22Rv1 (cell line): ENCODE measurements around the gene CUEDC1.

Experiments used
- CTCF ChIP-seq: fragments of 450-650 bp; IDR thresholded peaks from 2 replicates; pipeline ENCODE4 v1.5.1; 2017; ENCODE audit warnings: mild to moderate bottlenecking
- ZFX ChIP-seq: fragments of 450-650 bp; IDR thresholded peaks from 2 replicates; pipeline ENCODE4 v1.6.1; 2017; ENCODE audit warnings: antibody characterized with exemption, borderline replicate concordance

- TF ChIP-seq CTCF (no peak), ZFX (no peak)
These were observed 116.2 kb downstream of the CUEDC1 start for GRCh38 chr17:57838857-57839570.
